Measurements from ENCODE around the gene RFLNA.

RFLNA gene

DNA sequence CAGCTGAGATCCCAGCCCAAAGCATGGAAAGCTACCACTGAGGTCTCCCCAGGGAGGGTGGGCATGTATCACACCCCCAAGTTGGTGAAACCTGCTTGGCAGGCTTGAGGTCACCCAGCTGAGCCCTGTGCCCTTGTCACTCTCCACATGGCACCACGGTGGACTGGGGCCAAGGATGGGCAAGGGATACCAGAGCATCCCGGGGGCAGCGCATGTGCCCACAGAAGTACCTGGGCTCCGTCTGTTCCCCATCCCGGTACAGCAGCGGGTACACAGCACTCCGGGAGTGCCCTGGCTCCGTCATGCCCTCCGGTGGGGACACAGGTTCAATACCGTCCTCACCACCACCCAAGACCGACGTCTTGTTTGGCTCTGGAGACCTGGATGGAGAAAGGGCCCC, 38.0 kb downstream of the RFLNA start:
- no peak overlapping the region for H3K4me3 ChIP-seq (ENCODE audit: low read length, poor library complexity, severe bottlenecking)
- no peak overlapping the region for H2AFZ ChIP-seq (ENCODE audit: low read length)
- H4K20me1 ChIP-seq (ENCODE audit: insufficient read depth, low read length, poor library complexity, severe bottlenecking): no peaks in the 10 kb centered on the region
- no peak overlapping the region for H3K4me2 ChIP-seq (ENCODE audit: low read depth, low read length, poor library complexity, severe bottlenecking)
- H3K9me3 ChIP-seq (ENCODE audit: insufficient read depth, low read depth, low read length): no peaks in the 10 kb centered on the region
- H3K36me3 ChIP-seq (ENCODE audit: insufficient read depth, low read length): peaks cover 56% of the 10 kb centered on the region; the same call in 1 of the 2 replicates
- H3K27me3 ChIP-seq (ENCODE audit: insufficient read depth, low read length, poor library complexity, severe bottlenecking): no peaks in the 10 kb centered on the region
- H3K79me2 ChIP-seq (ENCODE audit: insufficient read depth, low read length): no peaks in the 10 kb centered on the region
- no peaks in the 10 kb centered on the region for H3K9me2 ChIP-seq (replicated peaks; ENCODE audit: low read depth, low read length)
- H3F3A ChIP-seq (ENCODE audit: low read depth): no peaks in the 10 kb centered on the region
- no peaks in the 10 kb centered on the region for H3K4me1 ChIP-seq (ENCODE audit: insufficient read depth, low read length, poor library complexity, severe bottlenecking)
- TF ChIP-seq EZH2phosphoT487 (IDR thresholded peaks at IDR 0.05; ENCODE audit: borderline replicate concordance): no peak
- TF ChIP-seq CTCF (conservative IDR thresholded peaks at IDR 0.05; ENCODE audit: low read length): no peak
- H3K9ac ChIP-seq (ENCODE audit: low read depth, low read length, poor library complexity, severe bottlenecking): no peak overlapping the region

GRCh38 chr12:124333724-124334123, 38.8 kb downstream of the RFLNA start:
- Histone ChIP-seq H3F3A (ENCODE audit: low read depth) (no peaks in the 10 kb centered on the region), H3K4me3 (ENCODE audit: low read length, poor library complexity, severe bottlenecking) (no peak overlapping the region), H3K36me3 (ENCODE audit: insufficient read depth, low read length) (peaks cover 56% of the 10 kb centered on the region; the same call in 1 of the 2 replicates), H4K20me1 (ENCODE audit: insufficient read depth, low read length, poor library complexity, severe bottlenecking) (no peaks in the 10 kb centered on the region), H3K4me2 (ENCODE audit: low read depth, low read length, poor library complexity, severe bottlenecking) (no peak overlapping the region), H3K9me3 (ENCODE audit: insufficient read depth, low read depth, low read length) (no peaks in the 10 kb centered on the region), H3K9ac (ENCODE audit: low read depth, low read length, poor library complexity, severe bottlenecking) (no peak overlapping the region), H3K79me2 (ENCODE audit: insufficient read depth, low read length) (no peaks in the 10 kb centered on the region), H3K27me3 (ENCODE audit: insufficient read depth, low read length, poor library complexity, severe bottlenecking) (no peaks in the 10 kb centered on the region), H2AFZ (ENCODE audit: low read length) (no peak overlapping the region), H3K9me2 (replicated peaks; ENCODE audit: low read depth, low read length) (no peaks in the 10 kb centered on the region), H3K4me1 (ENCODE audit: insufficient read depth, low read length, poor library complexity, severe bottlenecking) (no peaks in the 10 kb centered on the region)
- TF ChIP-seq CTCF (conservative IDR thresholded peaks at IDR 0.05; ENCODE audit: low read length) (no peak), EZH2phosphoT487 (IDR thresholded peaks at IDR 0.05; ENCODE audit: borderline replicate concordance) (no peak)

GRCh38 chr12:124334266-124334665, 39.4 kb downstream of the RFLNA start:
- no peak overlapping the region for H3K4me2 ChIP-seq (ENCODE audit: low read depth, low read length, poor library complexity, severe bottlenecking)
- no peak overlapping the region for H3K4me3 ChIP-seq (ENCODE audit: low read length, poor library complexity, severe bottlenecking)
- TF ChIP-seq CTCF (conservative IDR thresholded peaks at IDR 0.05; ENCODE audit: low read length): no peak
- TF ChIP-seq EZH2phosphoT487 (IDR thresholded peaks at IDR 0.05; ENCODE audit: borderline replicate concordance): no peak
- H4K20me1 ChIP-seq (ENCODE audit: insufficient read depth, low read length, poor library complexity, severe bottlenecking): no peaks in the 10 kb centered on the region
- H3K9me3 ChIP-seq (ENCODE audit: insufficient read depth, low read depth, low read length): no peaks in the 10 kb centered on the region
- no peak overlapping the region for H2AFZ ChIP-seq (ENCODE audit: low read length)
- no peaks in the 10 kb centered on the region for H3F3A ChIP-seq (ENCODE audit: low read depth)
- no peaks in the 10 kb centered on the region for H3K79me2 ChIP-seq (ENCODE audit: insufficient read depth, low read length)
- peaks cover 56% of the 10 kb centered on the region; the same call in 1 of the 2 replicates for H3K36me3 ChIP-seq (ENCODE audit: insufficient read depth, low read length)
- H3K9ac ChIP-seq (ENCODE audit: low read depth, low read length, poor library complexity, severe bottlenecking): no peak overlapping the region
- no peaks in the 10 kb centered on the region for H3K4me1 ChIP-seq (ENCODE audit: insufficient read depth, low read length, poor library complexity, severe bottlenecking)
- H3K27me3 ChIP-seq (ENCODE audit: insufficient read depth, low read length, poor library complexity, severe bottlenecking): no peaks in the 10 kb centered on the region
- H3K9me2 ChIP-seq (replicated peaks; ENCODE audit: low read depth, low read length): no peaks in the 10 kb centered on the region
